ENCODE measurements around the gene SAP130. TPM values are rescaled to one million over a fixed set of nuclear protein-coding genes. Genes with fewer than 3 reads are reported as not detected.

The SAP130 gene
- polyA plus RNA-seq, 1 donor (not counting 4 experiments of a cell fraction or from before 2014, with no cell fraction given) = 11.6 TPM

- TF ChIP-seq EZH2 (IDR thresholded peaks at IDR 0.05; ENCODE audit: low read length) = no peak
- peaks cover 10% of the 10 kb centered on the region for H3K4me1 ChIP-seq (ENCODE audit: control insufficient read depth, extremely low read depth, insufficient read depth, low read length)
- H3K9ac ChIP-seq (ENCODE audit: control insufficient read depth, extremely low read depth, insufficient read depth, low read length) = peak overlapping the region; percentile 86
- dilution Hi-C loops (cut with MboI; ENCODE audit: extremely low pct_ligation_motif_present, low sequenced_read_pairs) = no loop called here
- H3K36me3 ChIP-seq (ENCODE audit: control insufficient read depth in 2 of 2, extremely low read depth in 1 of 2, insufficient read depth in 2 of 2, low read length in 2 of 2) = no peaks in the 10 kb centered on the region
- FAIRE-seq = peak; percentile 29
- H3K9me1 ChIP-seq (ENCODE audit: control insufficient read depth, extremely low read depth, insufficient read depth, low read length) = no peaks in the 10 kb centered on the region
- H2AFZ ChIP-seq (ENCODE audit: control insufficient read depth, low read length) = peak overlapping the region; percentile 82
- DNase-seq (ENCODE audit: low read depth, low spot score) = no peak
- peak overlapping the region; percentile 94 for H3K4me2 ChIP-seq (ENCODE audit: control insufficient read depth, extremely low read depth, insufficient read depth, low read depth, low read length)
- no peaks in the 10 kb centered on the region for H4K20me1 ChIP-seq (ENCODE audit: control insufficient read depth, extremely low read depth, insufficient read depth, low read length)
- H3K4me3 ChIP-seq (ENCODE audit: control insufficient read depth in 2 of 3, extremely low read depth in 1 of 3, insufficient read depth in 2 of 3, low read depth in 1 of 3, low read length in 3 of 3) = peak overlapping the region; percentile 88 to 95 (median 90)
- no peaks in the 10 kb centered on the region for H3K9me3 ChIP-seq (ENCODE audit: control insufficient read depth, low read depth, low read length)
- H3K79me2 ChIP-seq (ENCODE audit: control insufficient read depth, insufficient read depth, low read length) = peaks cover 18% of the 10 kb centered on the region
- H3K27ac ChIP-seq (ENCODE audit: control insufficient read depth, insufficient read depth, low read length) = peak overlapping the region; percentile 65
- H3K27me3 ChIP-seq (ENCODE audit: control insufficient read depth, extremely low read depth, insufficient read depth, low read length) = no peaks in the 10 kb centered on the region
Measured at GRCh38 chr2:128026448-128027277, 1.2 kb downstream of the SAP130 start.

GRCh38 chr2:128024816-128025215 lies 3.0 kb downstream of the SAP130 start:
- Histone ChIP-seq H3K27me3 (ENCODE audit: control insufficient read depth, extremely low read depth, insufficient read depth, low read length) (no peaks in the 10 kb centered on the region), H3K36me3 (ENCODE audit: control insufficient read depth in 2 of 2, extremely low read depth in 1 of 2, insufficient read depth in 2 of 2, low read length in 2 of 2) (no peaks in the 10 kb centered on the region), H3K9me3 (ENCODE audit: control insufficient read depth, low read depth, low read length) (no peaks in the 10 kb centered on the region), H3K4me3 (ENCODE audit: control insufficient read depth in 2 of 3, extremely low read depth in 1 of 3, insufficient read depth in 2 of 3, low read depth in 1 of 3, low read length in 3 of 3) (no peak overlapping the region), H3K9me1 (ENCODE audit: control insufficient read depth, extremely low read depth, insufficient read depth, low read length) (no peaks in the 10 kb centered on the region), H3K27ac (ENCODE audit: control insufficient read depth, insufficient read depth, low read length) (no peak overlapping the region), H2AFZ (ENCODE audit: control insufficient read depth, low read length) (no peak overlapping the region), H3K9ac (ENCODE audit: control insufficient read depth, extremely low read depth, insufficient read depth, low read length) (no peak overlapping the region), H3K79me2 (ENCODE audit: control insufficient read depth, insufficient read depth, low read length) (peaks cover 18% of the 10 kb centered on the region), H4K20me1 (ENCODE audit: control insufficient read depth, extremely low read depth, insufficient read depth, low read length) (no peaks in the 10 kb centered on the region), H3K4me2 (ENCODE audit: control insufficient read depth, extremely low read depth, insufficient read depth, low read depth, low read length) (no peak overlapping the region), H3K4me1 (ENCODE audit: control insufficient read depth, extremely low read depth, insufficient read depth, low read length) (peaks cover 10% of the 10 kb centered on the region)
- FAIRE-seq (no peak), DNase-seq (ENCODE audit: low read depth, low spot score) (no peak)
- dilution Hi-C loops (cut with MboI; ENCODE audit: extremely low pct_ligation_motif_present, low sequenced_read_pairs) = no loop called here
- TF ChIP-seq CTCF (optimal IDR thresholded peaks at IDR 0.05 in 1 of 3, IDR thresholded peaks at IDR 0.05 in 1 of 3, conservative IDR thresholded peaks at IDR 0.05 in 1 of 3; ENCODE audit: extremely low read depth in 1 of 3, insufficient read depth in 2 of 3, low read length in 3 of 3) (no peak), EZH2 (IDR thresholded peaks at IDR 0.05; ENCODE audit: low read length) (no peak)

All from keratinocyte (primary cell).